CD14-positive monocyte (primary cell): ENCODE data around the gene OSBPL1A. TPM values are rescaled to one million over a fixed set of nuclear protein-coding genes. Genes with fewer than 3 reads are reported as not detected.

Experiments used
- DNase-seq, 3 donors: peaks; one replicate each; pipeline ENCODE4 v3.0.0-alpha.2; 2011 to 2022
- H2AFZ ChIP-seq: 2 replicates; pipeline ENCODE4 v1.6.0; 2012; ENCODE audit warnings: mild to moderate bottlenecking, low read depth, low read length, inconsistent platforms; ENCODE audit not compliant: insufficient read depth, poor library complexity, severe bottlenecking
- H3K27ac ChIP-seq, 2 donors: 1 replicate in 1 of 2; 2 replicates in 1 of 2; pipeline ENCODE4 v1.5.1; 2012 to 2013; ENCODE audit warnings: low read length in 2 of 2, control low read depth in 1 of 2, inconsistent platforms in 1 of 2, low read depth in 1 of 2, mild to moderate bottlenecking in 1 of 2
- H3K27me3 ChIP-seq, 2 donors: one replicate each; pipeline versions ENCODE4 v1.6.0 to v1.6.1; 2011 to 2013; ENCODE audit warnings: low read length in 2 of 2; ENCODE audit not compliant: control insufficient read depth in 2 of 2, insufficient read depth in 2 of 2
- H3K36me3 ChIP-seq, 2 donors: replicated peaks in 1 of 2; 1 replicate in 1 of 2; 2 replicates in 1 of 2; pipeline versions ENCODE4 v1.5.1 to v1.6.1; 2012 to 2013; ENCODE audit warnings: low read length in 2 of 2, control low read depth in 1 of 2, inconsistent platforms in 1 of 2, mild to moderate bottlenecking in 1 of 2; ENCODE audit not compliant: insufficient read depth in 2 of 2, control insufficient read depth in 1 of 2
- H3K4me1 ChIP-seq, 2 donors: 1 replicate in 1 of 2; 2 replicates in 1 of 2; pipeline versions ENCODE4 v1.5.1 to v1.6.1; 2012 to 2013; ENCODE audit warnings: low read length in 2 of 2, control low read depth in 1 of 2, inconsistent platforms in 1 of 2, mild to moderate bottlenecking in 1 of 2, moderate library complexity in 1 of 2; ENCODE audit not compliant: insufficient read depth in 2 of 2, control insufficient read depth in 1 of 2
- H3K4me2 ChIP-seq: replicated peaks from 2 replicates; pipeline ENCODE3; 2012; ENCODE audit warnings: low read length, moderate library complexity, mild to moderate bottlenecking; ENCODE audit not compliant: poor library complexity, severe bottlenecking; ENCODE audit errors: extremely low read depth
- H3K4me3 ChIP-seq, 3 experiments: fragments of 200-600 bp in 1 of 3; sonication (generic) in 1 of 3; replicated peaks in 1 of 3; 1 replicate in 2 of 3; 2 replicates in 1 of 3; pipeline ENCODE4 v1.5.1; 2011 to 2013; ENCODE audit warnings: low read length in 3 of 3, mild to moderate bottlenecking in 3 of 3, control low read depth in 2 of 3, low read depth in 2 of 3, inconsistent platforms in 1 of 3, moderate library complexity in 1 of 3
- H3K79me2 ChIP-seq: 2 replicates; pipeline ENCODE4 v1.6.0; 2012; ENCODE audit warnings: mild to moderate bottlenecking, control low read depth, inconsistent platforms, low read length, moderate library complexity; ENCODE audit not compliant: insufficient read depth
- H3K9ac ChIP-seq: 2 replicates; pipeline ENCODE4 v1.6.0; 2017; ENCODE audit warnings: low read length, mild to moderate bottlenecking; ENCODE audit not compliant: insufficient read depth, poor library complexity, severe bottlenecking
- H3K9me3 ChIP-seq, 2 donors: replicated peaks in 1 of 2; 1 replicate in 1 of 2; 2 replicates in 1 of 2; pipeline versions ENCODE4 v1.5.1 to v1.6.1; 2012 to 2013; ENCODE audit warnings: low read length in 2 of 2, control low read depth in 1 of 2; ENCODE audit not compliant: control insufficient read depth in 1 of 2, insufficient read depth in 1 of 2
- H4K20me1 ChIP-seq: 2 replicates; pipeline ENCODE4 v1.6.0; 2012; ENCODE audit warnings: mild to moderate bottlenecking, low read length, control low read depth, moderate library complexity; ENCODE audit not compliant: insufficient read depth
- H3K27ac Mint-ChIP-seq, 7 donors: one replicate each; pipeline ENCODE4 v1.8.0; 2020; ENCODE audit warnings: mild to moderate bottlenecking in 7 of 7, mixed read lengths in 7 of 7, moderate library complexity in 6 of 7, inconsistent platforms in 2 of 7
- H3K27me3 Mint-ChIP-seq, 3 donors: one replicate each; pipeline ENCODE4 v1.8.0; 2021 to 2022; ENCODE audit warnings: low read depth in 3 of 3, mild to moderate bottlenecking in 3 of 3, mixed read lengths in 3 of 3, moderate library complexity in 3 of 3, inconsistent platforms in 1 of 3
- H3K36me3 Mint-ChIP-seq, 2 donors: one replicate each; pipeline ENCODE4 v1.8.0; 2020; ENCODE audit warnings: mixed read lengths in 2 of 2, inconsistent platforms in 1 of 2, mild to moderate bottlenecking in 1 of 2
- H3K4me1 Mint-ChIP-seq: one replicate; pipeline ENCODE4 v1.8.0; 2020; ENCODE audit warnings: mild to moderate bottlenecking, mixed read lengths
- H3K4me3 Mint-ChIP-seq, 2 donors: one replicate each; pipeline ENCODE4 v1.8.0; 2020; ENCODE audit warnings: mild to moderate bottlenecking in 2 of 2, mixed read lengths in 2 of 2, moderate library complexity in 1 of 2
- H3K9me3 Mint-ChIP-seq, 7 donors: one replicate each; pipeline ENCODE4 v1.8.0; 2020 to 2022; ENCODE audit warnings: mixed read lengths in 7 of 7, mild to moderate bottlenecking in 6 of 7, moderate library complexity in 6 of 7, inconsistent platforms in 2 of 7
- WGBS: methylation state at CpG from one replicate; pipeline ENCODE4 v1.1.5; 2013; ENCODE audit warnings: missing lambda C conversion rate; ENCODE audit not compliant: insufficient coverage; 5-methylcytosine and 5-hydroxymethylcytosine counted together
- intact Hi-C, 2 donors: fragments of 100-400 bp; cut with micrococcal nuclease; formaldehyde crosslinking; loops; one replicate each; pipeline versions ENCODE4 v1.15.0 to v1.15.1; 2023
- polyA plus RNA-seq, 3 donors: library from polyadenylated mRNA; depleted of rRNA in 1 of 3; unstranded in 2 of 3; stranded (reverse) in 1 of 3; fragments of 300-500 nt in 2 of 3; fragments of >200 nt in 1 of 3; fragmentation: Illumina TruSeq in 2 of 3; gene quantifications; 1 replicate in 2 of 3; 2 replicates in 1 of 3; pipeline ENCODE4 v1.2.3, GENCODE V29; 2012 to 2021
- small RNA-seq: library from RNA; depleted of rRNA; stranded (forward); fragments of <200 nt; gene quantifications from one replicate; pipeline ENCODE3, GENCODE V24; 2012; ENCODE audit warnings: low read depth; ENCODE audit not compliant: insufficient read length
- TF ChIP-seq, protein P1 (sequence below): fragments of 200-600 bp; IDR thresholded peaks from one replicate; pipeline ENCODE4 v1.8.0; 2022; ENCODE audit warnings: antibody characterized with exemption, mild to moderate bottlenecking

Gene OSBPL1A
- polyA plus RNA-seq, 3 donors: 6.3 to 9.1 (median 7.1) TPM

DNA sequence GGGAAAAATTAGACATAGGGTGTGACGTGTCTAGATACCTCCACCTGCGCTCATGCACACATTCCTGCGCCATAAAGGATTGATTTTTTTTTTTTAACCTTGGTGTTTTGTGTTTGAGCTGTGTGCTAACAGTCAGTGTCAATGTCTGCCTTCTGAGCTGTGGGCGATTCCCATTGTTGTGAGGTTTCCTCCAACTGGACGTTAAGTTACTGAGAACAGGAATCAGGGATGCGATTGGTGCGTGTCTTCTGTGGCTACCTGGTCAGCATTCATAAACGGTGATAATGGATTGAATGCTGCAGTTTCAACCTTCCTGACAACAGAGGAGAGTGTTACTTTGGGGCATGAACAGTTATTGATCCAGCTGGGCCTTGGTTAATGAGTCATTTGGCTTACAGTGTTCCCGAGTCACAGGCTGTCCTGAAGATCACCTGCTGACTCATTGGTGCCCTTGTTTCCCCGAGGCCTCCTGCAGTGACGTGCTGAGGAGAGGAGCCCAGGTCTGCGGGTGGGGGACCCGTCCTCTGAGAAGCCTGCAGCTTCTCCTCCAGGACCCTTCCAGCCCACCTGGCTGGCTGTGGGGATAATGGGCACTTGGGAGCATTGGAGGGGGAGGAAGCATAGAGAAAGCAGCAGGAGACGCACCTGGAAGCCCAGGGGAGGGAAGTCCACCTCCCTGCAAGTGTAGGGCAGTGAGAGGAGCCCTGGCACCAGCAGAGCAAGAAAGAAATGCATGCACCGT, 284.6 kb downstream of the OSBPL1A start:
- H3K4me1 Mint-ChIP-seq: peaks cover 9% of the 10 kb centered on the region
- Histone ChIP-seq H4K20me1 (no peaks in the 10 kb centered on the region), H3K79me2 (no peaks in the 10 kb centered on the region), H3K4me3 (no peak overlapping the region), H2AFZ (no peak overlapping the region), H3K36me3 (peaks cover 22 to 69% of the 10 kb centered on the region in 2 donors), H3K27ac (no peak overlapping the region), H3K27me3 (no peaks in the 10 kb centered on the region), H3K9ac (no peak overlapping the region), H3K4me1 (peaks cover 5 to 6% of the 10 kb centered on the region in 2 donors), H3K4me2 (no peak overlapping the region), H3K9me3 (no peaks in the 10 kb centered on the region)
- intact Hi-C loops: loop anchor here in 1 of 2 donors (10.0 kb wide), 1 partner anchor 98 kb away; the partner anchor contains the start of gene TTC39C
- H3K4me3 Mint-ChIP-seq: no peak overlapping the region
- peaks cover 47 to 58% of the 10 kb centered on the region in 2 donors for H3K36me3 Mint-ChIP-seq
- TF ChIP-seq, protein P1, sequence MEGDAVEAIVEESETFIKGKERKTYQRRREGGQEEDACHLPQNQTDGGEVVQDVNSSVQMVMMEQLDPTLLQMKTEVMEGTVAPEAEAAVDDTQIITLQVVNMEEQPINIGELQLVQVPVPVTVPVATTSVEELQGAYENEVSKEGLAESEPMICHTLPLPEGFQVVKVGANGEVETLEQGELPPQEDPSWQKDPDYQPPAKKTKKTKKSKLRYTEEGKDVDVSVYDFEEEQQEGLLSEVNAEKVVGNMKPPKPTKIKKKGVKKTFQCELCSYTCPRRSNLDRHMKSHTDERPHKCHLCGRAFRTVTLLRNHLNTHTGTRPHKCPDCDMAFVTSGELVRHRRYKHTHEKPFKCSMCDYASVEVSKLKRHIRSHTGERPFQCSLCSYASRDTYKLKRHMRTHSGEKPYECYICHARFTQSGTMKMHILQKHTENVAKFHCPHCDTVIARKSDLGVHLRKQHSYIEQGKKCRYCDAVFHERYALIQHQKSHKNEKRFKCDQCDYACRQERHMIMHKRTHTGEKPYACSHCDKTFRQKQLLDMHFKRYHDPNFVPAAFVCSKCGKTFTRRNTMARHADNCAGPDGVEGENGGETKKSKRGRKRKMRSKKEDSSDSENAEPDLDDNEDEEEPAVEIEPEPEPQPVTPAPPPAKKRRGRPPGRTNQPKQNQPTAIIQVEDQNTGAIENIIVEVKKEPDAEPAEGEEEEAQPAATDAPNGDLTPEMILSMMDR: no peak
- H3K27me3 Mint-ChIP-seq: no peaks in the 10 kb centered on the region
- H3K9me3 Mint-ChIP-seq: peaks cover 0 to 2% (median 0%) of the 10 kb centered on the region in 7 donors
- WGBS: 91% methylated on average over 12 of the region's 15 CpGs
- no peak for DNase-seq
- peak overlapping the region in 1 of 7 donors; percentile 9 for H3K27ac Mint-ChIP-seq

DNA sequence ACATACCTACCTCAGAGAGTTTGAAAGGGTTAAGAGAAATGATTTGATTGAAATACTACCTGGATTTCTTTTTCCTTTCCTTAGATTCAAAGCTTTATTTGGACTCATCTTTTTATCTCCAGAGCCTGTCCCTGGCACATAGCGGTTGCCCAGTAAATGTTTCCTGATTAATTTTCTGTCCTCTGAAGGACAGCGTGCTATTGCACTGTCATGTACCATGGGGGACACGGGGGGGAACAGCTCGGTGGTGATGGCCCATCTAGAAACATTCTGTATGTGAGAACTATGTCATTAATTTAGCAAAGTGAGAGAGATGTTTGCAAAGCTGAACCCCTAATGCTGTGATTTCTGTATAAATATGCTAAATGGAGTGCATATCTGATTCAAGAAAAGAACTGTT, 285.2 kb downstream of the OSBPL1A start:
- Mint-ChIP-seq H3K4me3 (no peak overlapping the region), H3K36me3 (peaks cover 48 to 58% of the 10 kb centered on the region in 2 donors), H3K9me3 (peaks cover 0 to 2% (median 0%) of the 10 kb centered on the region in 7 donors), H3K4me1 (peaks cover 9% of the 10 kb centered on the region), H3K27ac (no peak overlapping the region), H3K27me3 (no peaks in the 10 kb centered on the region)
- H3K4me2 ChIP-seq: no peak overlapping the region
- intact Hi-C loops: loop anchor here in 1 of 2 donors (10.0 kb wide), 1 partner anchor 98 kb away; the partner anchor contains the start of gene TTC39C
- H3K9ac ChIP-seq: no peak overlapping the region
- no peak overlapping the region for H2AFZ ChIP-seq
- H3K4me1 ChIP-seq: peaks cover 5 to 6% of the 10 kb centered on the region in 2 donors
- H3K36me3 ChIP-seq: peaks cover 21 to 69% of the 10 kb centered on the region in 2 donors
- no peaks in the 10 kb centered on the region for H3K9me3 ChIP-seq
- WGBS: 100% methylated on average over 4 of the region's 4 CpGs
- no peaks in the 10 kb centered on the region for H4K20me1 ChIP-seq
- no peaks in the 10 kb centered on the region for H3K79me2 ChIP-seq
- no peak overlapping the region for H3K27ac ChIP-seq
- H3K27me3 ChIP-seq: no peaks in the 10 kb centered on the region
- no peak overlapping the region for H3K4me3 ChIP-seq
- DNase-seq: no peak
- TF ChIP-seq, protein P1: no peak

Small RNA genes within 50 kb of the gene (small RNA-seq; reads per million reads assigned to genes)
- gene MIR320C2 (not detected), gene RF00017 (not detected), gene RF00019 (not detected), gene RNA5SP452 (not detected), gene RNU5A-6P (not detected), gene RNU6-435P (not detected)

Other genes starting within 250 kb of the OSBPL1A start
- gene IMPACT, start 28.8 kb upstream of the OSBPL1A start, polyA plus RNA-seq: 10 to 100 TPM in 2 of 3 donors, 1 to 10 TPM in 1; 8.9 to 19.7 (median 15.8) TPM
- under 1 TPM in 1 of 3 donors, not detected in 2; 0.10 TPM for gene HRH4, start 62.8 kb upstream of the OSBPL1A start, polyA plus RNA-seq